Measurements from ENCODE around the gene TEX30.
A peak's percentile ranks its signal among the peaks of the same experiment; 100 is the strongest.

Gene TEX30

DNA sequence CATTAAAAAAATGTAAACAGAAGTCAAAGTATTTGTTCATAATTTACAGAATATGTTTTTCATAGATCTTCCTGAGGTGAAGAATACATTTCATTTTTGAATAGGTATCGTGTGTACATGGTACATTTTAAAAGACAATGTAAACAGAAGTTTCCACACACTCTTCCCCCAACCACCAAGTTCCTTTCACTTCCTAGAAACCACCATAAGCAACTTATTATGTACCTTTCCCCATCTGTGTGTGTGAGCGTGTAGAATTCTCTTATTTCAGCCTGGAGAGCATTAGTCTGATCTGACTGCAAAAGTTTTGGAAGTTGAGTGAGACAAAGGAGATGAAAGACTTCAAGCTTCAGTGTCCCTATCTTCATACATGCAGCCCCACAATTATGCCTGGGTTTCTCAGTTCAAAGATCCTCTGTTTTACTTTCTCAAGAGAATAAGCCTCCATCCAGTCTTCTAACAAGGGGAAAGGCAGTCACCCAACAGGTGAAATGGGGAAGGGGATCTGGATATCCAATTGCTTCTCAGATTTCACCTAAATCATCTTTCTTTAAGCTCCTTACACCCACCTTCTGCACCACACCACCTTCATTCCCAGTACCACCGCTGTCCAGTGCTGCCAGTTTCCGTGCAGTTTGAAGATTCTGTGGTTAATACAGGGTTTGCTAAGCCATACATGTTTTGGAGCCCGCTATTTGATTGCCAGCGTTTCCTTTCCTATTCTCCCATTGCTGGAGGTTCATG lies 2.1 kb downstream of the TEX30 start:
- TF ChIP-seq GATA1 (IDR thresholded peaks at IDR 0.05; ENCODE audit: low read depth, low read length) = no peak
- TF ChIP-seq POLR2A (IDR thresholded peaks at IDR 0.05; ENCODE audit: low read length) = no peak
- peak in 1 of 2 experiments; percentile 33 for DNase-seq

- no peak for DNase-seq
- TF ChIP-seq POLR2A (IDR thresholded peaks at IDR 0.05; ENCODE audit: low read length) = no peak
- no peak for TF ChIP-seq GATA1 (IDR thresholded peaks at IDR 0.05; ENCODE audit: low read depth, low read length)
These were observed 3.2 kb downstream of the TEX30 start for GRCh38 chr13:102770435-102770834.

- TF ChIP-seq GATA1 (IDR thresholded peaks at IDR 0.05; ENCODE audit: low read depth, low read length) = no peak
- TF ChIP-seq POLR2A (IDR thresholded peaks at IDR 0.05; ENCODE audit: low read length) = no peak
- DNase-seq = no peak
These were observed 3.9 kb downstream of the TEX30 start for GRCh38 chr13:102769679-102770078.

GRCh38 chr13:102768909-102769308 lies 4.7 kb downstream of the TEX30 start:
- TF ChIP-seq POLR2A (IDR thresholded peaks at IDR 0.05; ENCODE audit: low read length) (no peak), GATA1 (IDR thresholded peaks at IDR 0.05; ENCODE audit: low read depth, low read length) (no peak)
- DNase-seq = no peak

DNA sequence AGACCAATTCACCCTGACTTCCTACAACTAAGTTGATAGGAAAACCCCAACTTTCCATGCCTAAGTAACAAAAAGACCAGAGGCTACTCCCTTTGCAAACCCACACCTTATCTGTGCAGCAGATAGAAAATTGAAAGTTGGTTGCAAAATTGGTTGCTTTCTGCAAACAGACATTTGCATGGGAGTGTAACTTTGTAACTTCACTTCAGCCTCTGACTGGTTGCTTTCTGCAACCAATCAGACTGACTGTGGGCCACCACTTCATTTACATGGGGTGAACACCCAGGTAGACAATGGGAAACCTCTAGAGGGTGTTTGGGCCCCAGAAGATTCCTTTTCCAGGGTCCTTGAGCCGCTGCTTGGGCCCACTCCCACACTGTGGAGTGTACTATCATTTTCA lies 9.8 kb downstream of the TEX30 start:
- DNase-seq = no peak
- TF ChIP-seq POLR2A (IDR thresholded peaks at IDR 0.05; ENCODE audit: low read length) = no peak
- no peak for TF ChIP-seq GATA1 (IDR thresholded peaks at IDR 0.05; ENCODE audit: low read depth, low read length)

DNA sequence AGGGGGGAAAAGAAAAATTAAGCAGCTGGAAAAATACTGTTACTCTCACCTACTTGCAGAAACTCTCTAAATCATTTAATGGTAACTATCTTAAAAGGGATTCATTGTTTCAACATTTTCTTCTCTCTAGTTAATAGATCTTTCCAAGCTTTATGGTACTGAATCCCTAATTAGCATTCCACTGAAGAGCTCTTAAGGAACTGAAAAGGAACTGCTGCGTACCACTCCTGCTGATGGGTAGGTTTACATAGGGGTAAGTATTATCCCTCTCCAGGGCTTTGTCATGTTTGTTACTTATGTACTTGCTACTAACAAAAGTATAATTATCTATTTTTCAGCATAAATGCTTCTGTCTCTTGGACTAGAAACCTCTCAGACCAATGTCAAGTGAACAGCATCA lies 12.5 kb downstream of the TEX30 start:
- no peak for DNase-seq
- TF ChIP-seq GATA1 (IDR thresholded peaks at IDR 0.05; ENCODE audit: low read depth, low read length) (no peak), POLR2A (IDR thresholded peaks at IDR 0.05; ENCODE audit: low read length) (no peak)

DNA sequence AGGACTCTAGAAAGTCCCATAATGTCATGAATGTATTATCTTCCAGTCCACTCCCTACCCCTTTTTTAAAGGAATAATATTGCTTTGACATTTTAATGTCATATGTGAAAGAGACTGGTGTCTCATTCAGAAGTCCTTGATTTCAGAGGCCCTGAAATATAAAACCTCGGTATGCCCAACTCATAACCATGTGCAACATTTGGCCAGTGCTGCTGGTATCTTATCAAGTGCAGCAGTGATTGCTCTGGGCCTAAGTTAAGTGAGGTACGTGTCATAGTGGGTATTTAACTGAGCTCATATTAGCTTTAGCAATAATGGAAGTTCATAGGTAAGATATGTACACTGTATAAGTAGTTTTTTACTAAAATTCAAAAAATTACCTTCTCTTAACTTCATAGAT lies 14.7 kb downstream of the TEX30 start:
- no peak for DNase-seq
- TF ChIP-seq POLR2A (IDR thresholded peaks at IDR 0.05; ENCODE audit: low read length) (no peak), GATA1 (IDR thresholded peaks at IDR 0.05; ENCODE audit: low read depth, low read length) (no peak)

DNA sequence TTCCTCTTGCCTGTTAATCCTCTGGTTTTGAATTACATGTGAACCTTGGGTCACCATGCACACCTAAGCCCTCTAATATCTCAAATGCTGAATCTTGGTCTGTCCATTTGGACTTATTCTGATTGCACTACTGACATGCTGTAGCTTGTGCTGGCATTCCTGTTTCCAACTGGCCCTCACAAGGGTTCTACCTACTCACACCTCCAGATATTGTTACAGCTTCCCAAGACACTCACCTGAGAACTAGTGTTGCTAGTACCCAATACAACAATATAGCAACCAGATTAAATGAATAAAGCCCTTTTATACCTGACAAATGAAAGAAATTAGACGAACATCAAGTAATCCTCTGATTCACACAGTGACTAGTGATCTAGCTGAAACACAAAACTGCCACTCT lies 16.6 kb downstream of the TEX30 start:
- TF ChIP-seq GATA1 (IDR thresholded peaks at IDR 0.05; ENCODE audit: low read depth, low read length) (no peak), POLR2A (IDR thresholded peaks at IDR 0.05; ENCODE audit: low read length) (no peak)

DNA sequence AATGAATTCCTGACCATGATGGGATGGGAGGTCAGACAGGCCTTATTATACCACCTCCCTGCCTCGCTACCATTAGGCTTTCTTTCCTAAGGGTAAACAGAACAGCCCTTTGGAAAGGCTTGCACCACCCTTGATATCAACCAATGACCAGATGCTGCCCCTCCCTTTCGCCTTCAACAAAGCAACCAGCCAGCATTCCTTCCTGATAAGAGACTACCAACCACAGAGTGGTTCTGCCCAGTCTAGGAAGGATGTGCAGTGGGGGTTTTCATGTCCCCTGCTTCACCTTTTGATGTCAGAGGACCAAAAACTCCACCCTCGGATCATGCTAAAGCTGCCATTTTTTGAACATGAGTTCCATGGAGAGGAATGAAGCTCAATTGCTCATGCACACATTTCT lies 21.7 kb downstream of the TEX30 start:
- peak; percentile 26 to 65 for DNase-seq
- TF ChIP-seq GATA1 (IDR thresholded peaks at IDR 0.05; ENCODE audit: low read depth, low read length) = no peak
- TF ChIP-seq POLR2A (IDR thresholded peaks at IDR 0.05; ENCODE audit: low read length) = no peak

More for the DNA sequence above, 16.6 kb downstream of the TEX30 start:
- DNase-seq = no peak

DNA sequence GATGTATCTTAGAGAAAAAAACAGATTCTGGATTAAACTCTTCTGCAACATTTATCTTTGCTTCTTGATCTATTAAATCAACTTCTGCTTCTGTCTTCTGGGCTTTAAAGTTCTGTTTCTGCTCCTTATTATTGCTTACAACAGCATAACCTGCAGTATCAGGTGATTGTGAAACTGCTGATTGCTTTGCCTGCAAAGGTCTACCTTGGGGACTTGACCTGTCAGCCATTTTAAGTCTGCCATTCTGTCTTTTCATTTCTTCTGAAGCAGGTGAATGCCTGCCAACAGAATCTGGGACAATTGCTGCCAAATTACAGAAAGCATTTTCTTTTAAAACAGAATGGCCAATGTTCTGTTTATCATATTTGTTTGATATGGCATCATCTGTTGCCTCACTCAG lies 31.1 kb downstream of the TEX30 start:
- TF ChIP-seq POLR2A (IDR thresholded peaks at IDR 0.05; ENCODE audit: low read length) (no peak), GATA1 (IDR thresholded peaks at IDR 0.05; ENCODE audit: low read depth, low read length) (no peak)

DNA sequence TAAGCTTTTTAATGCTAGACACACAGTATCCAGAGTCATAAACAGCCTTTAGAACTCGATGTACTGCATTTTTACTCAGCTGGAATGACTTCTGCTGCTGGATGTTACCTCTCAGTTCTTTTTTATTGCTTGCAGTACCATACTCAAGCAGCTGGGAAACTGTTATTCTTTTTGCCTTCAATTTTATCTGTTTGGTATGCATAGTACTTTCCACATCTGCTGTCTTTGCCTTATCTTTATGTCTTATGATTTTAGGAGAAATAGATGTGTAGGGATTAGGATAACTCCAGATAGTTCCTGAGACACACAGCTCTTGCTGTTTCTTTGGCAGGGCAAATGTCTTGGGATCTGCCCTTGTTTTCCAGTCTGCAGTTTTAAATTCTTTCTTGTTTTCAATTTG lies 31.5 kb downstream of the TEX30 start:
- DNase-seq = no peak
- TF ChIP-seq POLR2A (IDR thresholded peaks at IDR 0.05; ENCODE audit: low read length) (no peak), GATA1 (IDR thresholded peaks at IDR 0.05; ENCODE audit: low read depth, low read length) (no peak)

More for the DNA sequence above, 31.1 kb downstream of the TEX30 start:
- DNase-seq = no peak

GRCh38 chr13:102729560-102730270 lies 43.9 kb downstream of the TEX30 start:
- DNase-seq = no peak
- TF ChIP-seq POLR2A (IDR thresholded peaks at IDR 0.05; ENCODE audit: low read length) (no peak), GATA1 (IDR thresholded peaks at IDR 0.05; ENCODE audit: low read depth, low read length) (no peak)

DNA sequence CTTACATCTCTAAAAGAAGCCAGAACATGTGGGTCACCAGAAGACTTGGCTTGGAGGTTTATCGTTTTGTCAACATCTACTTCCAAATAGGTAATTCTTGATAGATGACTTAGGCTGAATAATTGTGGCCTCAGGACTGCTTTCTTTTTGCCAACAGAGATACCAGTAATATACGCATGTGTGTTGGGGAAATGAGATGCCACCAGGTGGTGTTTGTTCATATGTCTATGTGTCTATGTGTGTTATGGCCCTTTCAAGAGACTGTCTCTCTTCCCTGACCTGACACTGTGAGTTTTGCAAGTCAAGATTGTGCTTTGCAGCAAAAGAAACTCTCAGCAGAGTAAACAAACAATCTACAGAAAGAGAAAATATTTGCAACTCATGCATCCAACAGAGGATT lies 47.2 kb downstream of the TEX30 start:
- no peak for TF ChIP-seq GATA1 (IDR thresholded peaks at IDR 0.05; ENCODE audit: low read depth, low read length)
- no peak for TF ChIP-seq POLR2A (IDR thresholded peaks at IDR 0.05; ENCODE audit: low read length)
- peak; percentile 7 to 27 for DNase-seq

GRCh38 chr13:102724923-102725322 lies 48.7 kb downstream of the TEX30 start:
- DNase-seq = peak; percentile 8 to 27
- TF ChIP-seq GATA1 (IDR thresholded peaks at IDR 0.05; ENCODE audit: low read depth, low read length) = no peak
- no peak for TF ChIP-seq POLR2A (IDR thresholded peaks at IDR 0.05; ENCODE audit: low read length)

GRCh38 chr13:102721800-102722231 lies 51.8 kb downstream of the TEX30 start:
- TF ChIP-seq GATA1 (IDR thresholded peaks at IDR 0.05; ENCODE audit: low read depth, low read length) = no peak
- TF ChIP-seq POLR2A (IDR thresholded peaks at IDR 0.05; ENCODE audit: low read length) = no peak

More at GRCh38 chr13:102721800-102722231, 51.8 kb downstream of the TEX30 start:
- no peak for DNase-seq
